Osteoblast (primary cell): ENCODE data around the gene TBCD. TPM values are rescaled to one million over a fixed set of nuclear protein-coding genes. Genes with fewer than 3 reads are reported as not detected.

Experiments used
- DNase-seq: peaks from one replicate; pipeline ENCODE4 v3.0.0; 2011; ENCODE audit warnings: low spot score, mixed read lengths; ENCODE audit not compliant: insufficient read length; ENCODE audit errors: missing footprints
- H2AFZ ChIP-seq: 2 replicates; pipeline ENCODE4 v1.6.0; 2011; ENCODE audit warnings: mild to moderate bottlenecking, low read length
- H3K27ac ChIP-seq: 2 replicates; pipeline ENCODE4 v1.5.1; 2011; ENCODE audit warnings: mild to moderate bottlenecking, low read depth, low read length, moderate library complexity
- H3K27me3 ChIP-seq: 2 replicates; pipeline ENCODE4 v1.6.0; 2012; ENCODE audit warnings: mild to moderate bottlenecking, control low read depth, inconsistent platforms, low read length, moderate library complexity; ENCODE audit not compliant: insufficient read depth
- H3K36me3 ChIP-seq: 2 replicates; pipeline ENCODE4 v1.5.1; 2011; ENCODE audit warnings: mild to moderate bottlenecking, low read length, control low read depth, moderate library complexity; ENCODE audit not compliant: insufficient read depth
- H3K4me1 ChIP-seq: 2 replicates; pipeline ENCODE4 v1.5.1; 2011; ENCODE audit warnings: mild to moderate bottlenecking, low read length, control low read depth, moderate library complexity; ENCODE audit not compliant: insufficient read depth
- H3K4me2 ChIP-seq: 2 replicates; pipeline ENCODE4 v1.6.0; 2011; ENCODE audit warnings: mild to moderate bottlenecking, low read length; ENCODE audit not compliant: insufficient read depth
- H3K4me3 ChIP-seq: fragments of 200-600 bp; sonication (generic); 3 replicates; pipeline ENCODE4 v1.5.1; 2012; ENCODE audit warnings: mild to moderate bottlenecking, low read length, inconsistent platforms; ENCODE audit not compliant: insufficient read depth
- H3K79me2 ChIP-seq: 2 replicates; pipeline ENCODE4 v1.6.0; 2012; ENCODE audit warnings: mild to moderate bottlenecking, low read length, control low read depth, inconsistent platforms; ENCODE audit not compliant: insufficient read depth
- H3K9me3 ChIP-seq: 2 replicates; pipeline ENCODE4 v1.5.1; 2011; ENCODE audit warnings: low read depth, low read length, control low read depth
- H4K20me1 ChIP-seq: 2 replicates; pipeline ENCODE4 v1.6.0; 2012; ENCODE audit warnings: mild to moderate bottlenecking, low read length, control low read depth; ENCODE audit not compliant: insufficient read depth
- CTCF ChIP-seq: IDR thresholded peaks from 2 replicates; pipeline ENCODE4 v1.5.1; 2011; ENCODE audit warnings: mild to moderate bottlenecking, low read depth, low read length, moderate library complexity; ENCODE audit errors: extremely low read depth
- total RNA-seq: library from RNA; depleted of rRNA; stranded (reverse); fragments of >200 nt; gene quantifications from 2 replicates; pipeline ENCODE4 v1.2.3, GENCODE V29; 2012

Gene TBCD
- total RNA-seq, 1 donor = 29.0 TPM

GRCh38 chr17:82930043-82930923 lies 178.4 kb downstream of the TBCD start:
- DNase-seq = peak; percentile 71
- Histone ChIP-seq H3K4me3 (no peak overlapping the region), H3K9me3 (no peaks in the 10 kb centered on the region), H3K4me1 (peaks cover 20% of the 10 kb centered on the region), H3K27me3 (no peaks in the 10 kb centered on the region), H2AFZ (no peak overlapping the region), H3K4me2 (no peak overlapping the region), H4K20me1 (no peaks in the 10 kb centered on the region), H3K27ac (no peak overlapping the region), H3K36me3 (peaks cover 22% of the 10 kb centered on the region), H3K79me2 (no peaks in the 10 kb centered on the region)
- no peak for TF ChIP-seq CTCF

DNA sequence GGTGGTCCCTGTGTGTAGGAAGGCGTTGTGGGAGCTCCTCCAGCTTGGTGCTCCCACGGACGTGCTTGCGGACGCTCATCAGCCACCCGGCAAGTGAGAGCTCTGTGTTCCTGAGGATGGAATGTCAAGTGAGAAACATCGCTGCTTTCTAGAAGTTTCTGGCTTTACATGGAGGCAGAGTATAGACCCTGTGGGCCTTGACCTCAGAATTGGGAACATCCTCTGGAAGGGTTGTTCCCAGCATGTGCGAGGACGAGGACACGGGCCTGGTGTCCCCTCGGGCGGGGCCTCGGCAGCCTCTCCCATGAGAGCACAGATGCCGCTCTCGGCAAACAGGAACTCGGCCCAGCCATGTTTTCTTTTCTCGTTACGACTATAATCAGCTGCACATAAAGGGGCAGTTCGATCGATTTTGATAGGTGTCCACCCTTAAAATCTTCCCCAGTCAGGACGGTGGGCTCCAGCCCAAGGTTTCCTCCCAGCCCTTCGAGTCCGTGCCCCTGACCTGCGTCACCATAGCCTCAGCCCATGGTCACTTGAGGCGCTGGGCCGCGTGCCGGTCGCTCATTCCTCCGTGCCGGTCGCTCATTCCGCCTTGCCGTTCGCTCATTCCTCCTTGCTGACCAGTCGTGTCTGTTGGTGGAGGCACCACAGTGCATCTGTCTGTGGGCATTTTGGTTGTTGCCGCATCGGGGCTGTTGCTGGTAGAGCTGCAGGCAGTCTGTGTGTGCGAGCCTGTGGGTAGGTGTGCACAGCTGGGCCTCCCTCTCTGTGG lies 179.2 kb downstream of the TBCD start:
- H4K20me1 ChIP-seq = no peaks in the 10 kb centered on the region
- peak overlapping the region; percentile 99 for H3K27ac ChIP-seq
- H3K4me1 ChIP-seq = peaks cover 20% of the 10 kb centered on the region
- peak overlapping the region; percentile 41 for H3K4me3 ChIP-seq
- peak overlapping the region; percentile 70 for H3K4me2 ChIP-seq
- no peaks in the 10 kb centered on the region for H3K9me3 ChIP-seq
- TF ChIP-seq CTCF = no peak
- DNase-seq = peak; percentile 77
- no peaks in the 10 kb centered on the region for H3K27me3 ChIP-seq
- no peaks in the 10 kb centered on the region for H3K79me2 ChIP-seq
- peaks cover 22% of the 10 kb centered on the region for H3K36me3 ChIP-seq
- H2AFZ ChIP-seq = peak overlapping the region; percentile 89

- peak overlapping the region; percentile 41 for H3K4me3 ChIP-seq
- H2AFZ ChIP-seq = peak overlapping the region; percentile 89
- H3K9me3 ChIP-seq = no peaks in the 10 kb centered on the region
- TF ChIP-seq CTCF = no peak
- peak overlapping the region; percentile 70 for H3K4me2 ChIP-seq
- H3K36me3 ChIP-seq = peaks cover 18% of the 10 kb centered on the region
- H4K20me1 ChIP-seq = no peaks in the 10 kb centered on the region
- peak; percentile 100 for DNase-seq
- H3K4me1 ChIP-seq = peaks cover 20% of the 10 kb centered on the region
- H3K79me2 ChIP-seq = no peaks in the 10 kb centered on the region
- H3K27ac ChIP-seq = peak overlapping the region; percentile 99
- no peaks in the 10 kb centered on the region for H3K27me3 ChIP-seq
Observed at GRCh38 chr17:82931699-82932517, 180.0 kb downstream of the TBCD start.
